HG03108 (cell line): ENCODE results near the gene GLTP.

Source experiments
- ATAC-seq: cut with Tn5 transposase; IDR thresholded peaks from one replicate; pipeline ENCODE4 v1.9.1; 2021; ENCODE audit warnings: moderate library complexity; ENCODE audit not compliant: unreplicated experiment

GLTP gene

GRCh38 chr12:109844983-109845823, 35.1 kb downstream of the GLTP start:
- ATAC-seq = peak; percentile 78

GRCh38 chr12:109844091-109844490, 36.2 kb downstream of the GLTP start:
- no peak for ATAC-seq

- ATAC-seq = no peak
Measured at GRCh38 chr12:109842021-109842420, 38.3 kb downstream of the GLTP start.

GRCh38 chr12:109841356-109841755, 39.0 kb downstream of the GLTP start:
- no peak for ATAC-seq

GRCh38 chr12:109840305-109841074, 39.9 kb downstream of the GLTP start:
- ATAC-seq = no peak

GRCh38 chr12:109839444-109839843, 40.9 kb downstream of the GLTP start:
- no peak for ATAC-seq

- ATAC-seq = no peak
Measured at GRCh38 chr12:109836916-109837315, 43.4 kb downstream of the GLTP start.

- no peak for ATAC-seq
Measured at GRCh38 chr12:109835827-109836226, 44.5 kb downstream of the GLTP start.

GRCh38 chr12:109833307-109834189, 46.8 kb downstream of the GLTP start, which contains the start of gene TRPV4:
TRPV4 (minus strand) TSS chr12:109833398; CDS start chr12:109814796, 18,602 bp downstream.
- no peak for ATAC-seq

- no peak for ATAC-seq
Measured at GRCh38 chr12:109832541-109833306, 47.6 kb downstream of the GLTP start.

- ATAC-seq = no peak
Measured at GRCh38 chr12:109831929-109832328, 48.4 kb downstream of the GLTP start.

- ATAC-seq = no peak
Measured at GRCh38 chr12:109831365-109831764, 49.0 kb downstream of the GLTP start.

GRCh38 chr12:109830718-109831117, 49.6 kb downstream of the GLTP start:
- no peak for ATAC-seq

- ATAC-seq = no peak
Measured at GRCh38 chr12:109830267-109830666, 50.1 kb downstream of the GLTP start.

GRCh38 chr12:109829667-109830066, 50.7 kb downstream of the GLTP start:
- ATAC-seq = no peak

GRCh38 chr12:109828754-109829511, 51.4 kb downstream of the GLTP start:
- ATAC-seq = no peak

GRCh38 chr12:109827566-109828550, 52.5 kb downstream of the GLTP start:
- no peak for ATAC-seq

- ATAC-seq = no peak
Measured at GRCh38 chr12:109827080-109827479, 53.3 kb downstream of the GLTP start.
